Epithelial cell of proximal tubule (primary cell): ENCODE data around the gene OR56A5. TPM values are rescaled to one million over a fixed set of nuclear protein-coding genes. Genes with fewer than 3 reads are reported as not detected.

Experiments used
- DNase-seq: peaks from one replicate; pipeline ENCODE4 v3.0.0-alpha.2; 2011; ENCODE audit warnings: low read depth
- H3K4me3 ChIP-seq: 2 replicates; pipeline ENCODE4 v1.5.1; 2011; ENCODE audit warnings: low read depth, mild to moderate bottlenecking, low read length
- total RNA-seq: library from RNA; depleted of rRNA; stranded (reverse); fragments of >200 nt; gene quantifications from 2 replicates; pipeline ENCODE4 v1.2.3, GENCODE V29; 2015
- TF ChIP-seq, protein P1 (sequence below): conservative IDR thresholded peaks from 2 replicates; pipeline ENCODE4 v1.5.1; 2012; ENCODE audit warnings: low read depth, mild to moderate bottlenecking, low read length

Gene OR56A5
- total RNA-seq, 1 donor from 2014 or later, result not detected

DNA sequence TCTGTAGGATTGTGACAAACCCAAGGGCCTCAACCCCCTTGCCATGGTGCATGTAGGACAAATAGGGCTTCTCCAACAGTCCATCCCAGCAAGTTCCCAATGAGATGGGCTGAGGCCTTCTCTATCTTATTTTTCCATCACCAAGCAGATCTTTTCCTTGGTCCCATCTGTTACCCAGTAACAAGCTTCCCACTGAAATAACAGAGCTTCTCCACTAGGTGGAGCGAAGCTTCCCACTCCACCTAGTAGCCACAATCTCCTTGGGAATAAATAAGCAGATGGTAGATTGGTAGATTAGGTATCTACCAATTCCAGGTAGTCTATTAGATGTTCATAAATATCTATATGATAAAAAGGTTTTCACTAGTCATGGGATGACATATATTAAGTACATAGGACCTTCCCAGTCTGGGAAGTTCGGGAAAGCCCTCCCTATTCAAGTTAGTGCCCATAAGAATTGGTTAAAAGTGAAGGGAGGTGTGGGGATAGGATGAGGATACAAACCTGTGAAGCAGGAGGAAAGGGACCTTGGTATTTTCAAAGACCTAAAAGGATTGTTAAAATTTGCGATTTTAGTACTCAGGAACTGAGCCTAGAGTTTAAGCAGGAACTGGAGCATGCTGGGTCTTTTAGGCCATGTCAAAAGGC is 24.4 kb upstream of the OR56A5 start:
- no peak for DNase-seq
- TF ChIP-seq, protein P1, sequence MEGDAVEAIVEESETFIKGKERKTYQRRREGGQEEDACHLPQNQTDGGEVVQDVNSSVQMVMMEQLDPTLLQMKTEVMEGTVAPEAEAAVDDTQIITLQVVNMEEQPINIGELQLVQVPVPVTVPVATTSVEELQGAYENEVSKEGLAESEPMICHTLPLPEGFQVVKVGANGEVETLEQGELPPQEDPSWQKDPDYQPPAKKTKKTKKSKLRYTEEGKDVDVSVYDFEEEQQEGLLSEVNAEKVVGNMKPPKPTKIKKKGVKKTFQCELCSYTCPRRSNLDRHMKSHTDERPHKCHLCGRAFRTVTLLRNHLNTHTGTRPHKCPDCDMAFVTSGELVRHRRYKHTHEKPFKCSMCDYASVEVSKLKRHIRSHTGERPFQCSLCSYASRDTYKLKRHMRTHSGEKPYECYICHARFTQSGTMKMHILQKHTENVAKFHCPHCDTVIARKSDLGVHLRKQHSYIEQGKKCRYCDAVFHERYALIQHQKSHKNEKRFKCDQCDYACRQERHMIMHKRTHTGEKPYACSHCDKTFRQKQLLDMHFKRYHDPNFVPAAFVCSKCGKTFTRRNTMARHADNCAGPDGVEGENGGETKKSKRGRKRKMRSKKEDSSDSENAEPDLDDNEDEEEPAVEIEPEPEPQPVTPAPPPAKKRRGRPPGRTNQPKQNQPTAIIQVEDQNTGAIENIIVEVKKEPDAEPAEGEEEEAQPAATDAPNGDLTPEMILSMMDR, result peak; percentile 65
- no peak overlapping the region for H3K4me3 ChIP-seq

- TF ChIP-seq, protein P1, result no peak
- H3K4me3 ChIP-seq, result no peak overlapping the region
- no peak for DNase-seq
Observed at GRCh38 chr11:5992150-5992549, 23.9 kb upstream of the OR56A5 start.

- TF ChIP-seq, protein P1, result no peak
- no peak for DNase-seq
- no peak overlapping the region for H3K4me3 ChIP-seq
Observed at GRCh38 chr11:5989203-5989602, 20.9 kb upstream of the OR56A5 start.

DNA sequence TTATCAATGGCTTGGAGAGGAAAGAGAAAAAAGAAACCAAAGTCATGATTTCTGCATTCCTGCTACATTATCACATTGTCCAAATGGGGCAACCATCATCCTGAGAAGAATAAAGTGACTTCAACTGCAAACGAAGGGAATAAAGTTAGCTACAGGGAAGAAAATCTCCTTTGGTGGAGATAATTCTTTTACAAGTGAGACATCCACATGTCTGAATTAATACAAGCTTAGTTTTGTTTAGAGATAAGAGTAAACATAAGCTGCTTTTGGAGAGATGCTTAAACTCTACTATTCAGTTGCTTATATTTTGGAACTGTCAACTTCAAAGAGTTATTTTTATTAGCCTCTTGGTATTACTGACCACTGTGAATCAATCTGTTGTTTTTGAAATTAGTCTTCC is 18.6 kb upstream of the OR56A5 start, which contains the start of gene OR52L1:
Gene OR52L1, minus strand, starts transcription at position 101 of the 400 bp plus-strand sequence. Its CDS starts 55 bp downstream, at position 46.
- DNase-seq, result no peak
- no peak within 1 kb of the TSS for H3K4me3 ChIP-seq
- TF ChIP-seq, protein P1, result no peak

- TF ChIP-seq, protein P1, result no peak
- DNase-seq, result no peak
- H3K4me3 ChIP-seq, result no peak overlapping the region
Observed at GRCh38 chr11:5983443-5983842, 15.1 kb upstream of the OR56A5 start.

DNA sequence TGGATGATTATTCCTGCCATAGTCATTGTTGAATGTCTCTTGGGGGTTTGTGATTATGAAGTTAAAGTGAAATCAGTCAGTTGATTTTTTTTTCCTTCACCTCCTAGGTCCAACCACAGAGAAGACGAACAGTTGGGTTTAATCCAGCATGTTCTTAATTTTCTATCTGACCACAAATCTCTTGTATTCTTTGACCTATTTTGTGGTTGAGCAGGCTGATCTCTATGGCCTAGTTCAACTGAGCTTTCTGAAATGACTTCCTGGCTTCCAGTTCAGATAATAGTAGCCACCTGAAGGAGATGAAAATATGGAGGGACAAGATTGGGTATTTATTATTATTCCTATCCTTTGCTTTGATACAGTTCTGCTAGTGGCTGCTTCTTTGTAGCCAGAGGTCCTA is 5.2 kb upstream of the OR56A5 start:
- no peak for DNase-seq
- TF ChIP-seq, protein P1, result no peak
- no peak overlapping the region for H3K4me3 ChIP-seq

DNA sequence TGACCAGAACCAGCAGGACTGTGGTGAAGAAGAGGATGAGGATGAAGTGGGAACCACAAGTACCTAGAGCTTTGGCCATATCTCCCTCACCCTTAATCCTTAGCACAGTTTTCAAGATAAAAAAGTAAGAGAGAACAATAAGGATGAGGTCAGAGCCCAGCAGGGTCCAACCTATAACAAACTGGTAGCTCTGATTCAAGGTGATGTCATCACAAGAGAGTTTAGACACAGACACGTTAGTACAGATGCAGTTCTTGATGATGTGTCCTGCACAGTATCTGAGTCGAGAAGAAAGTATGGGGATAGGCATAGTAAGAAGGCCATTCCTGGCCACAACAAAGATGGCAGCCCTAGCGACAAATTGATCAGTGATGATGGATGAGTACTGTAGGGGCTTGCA is 586 bp downstream of the OR56A5 start:
- no peak overlapping the region for H3K4me3 ChIP-seq
- no peak for DNase-seq
- TF ChIP-seq, protein P1, result no peak
